GM23338 (cell line): ENCODE data around the gene RELL1. TPM values are rescaled to one million over a fixed set of nuclear protein-coding genes. Genes with fewer than 3 reads are reported as not detected.

Source experiments
- ATAC-seq: fragments of 200-7000 bp; cut with Tn5 transposase; 3 replicates; pipeline ENCODE4 v1.9.1; 2020
- DNase-seq: peaks from one replicate; pipeline ENCODE4 v3.0.0-alpha.2; 2015; ENCODE audit warnings: low spot score
- H2AFZ ChIP-seq: fragments of 200-600 bp; sonication (generic); 2 replicates; pipeline ENCODE4 v1.8.0; 2016; ENCODE audit warnings: antibody characterized with exemption, mild to moderate bottlenecking, moderate library complexity
- H3F3A ChIP-seq: fragments of 200-600 bp; sonication (generic); replicated peaks from 2 replicates; pipeline ENCODE4 v1.8.0; 2017; ENCODE audit warnings: antibody characterized with exemption, mixed run types, low read depth
- H3K27ac ChIP-seq: fragments of 200-600 bp; sonication (generic); 2 replicates; pipeline ENCODE4 v1.6.1; 2016; ENCODE audit warnings: low read depth
- H3K27me3 ChIP-seq: fragments of 200-600 bp; sonication (generic); 2 replicates; pipeline ENCODE4 v1.8.0; 2016; ENCODE audit warnings: mild to moderate bottlenecking, mixed run types, moderate library complexity; ENCODE audit not compliant: insufficient read depth
- H3K36me3 ChIP-seq: fragments of 200-600 bp; sonication (generic); 2 replicates; pipeline ENCODE4 v1.8.0; 2016; ENCODE audit warnings: mild to moderate bottlenecking; ENCODE audit not compliant: insufficient read depth
- H3K4me1 ChIP-seq: fragments of 200-600 bp; sonication (generic); 2 replicates; pipeline ENCODE4 v1.8.0; 2016; ENCODE audit warnings: mild to moderate bottlenecking, moderate library complexity; ENCODE audit not compliant: insufficient read depth
- H3K4me2 ChIP-seq: fragments of 200-600 bp; sonication (generic); 2 replicates; pipeline ENCODE4 v1.7.1; 2017; ENCODE audit warnings: mixed run types
- H3K4me3 ChIP-seq: fragments of 200-600 bp; sonication (generic); 2 replicates; pipeline ENCODE4 v1.6.1; 2016; ENCODE audit warnings: mixed run types
- H3K79me2 ChIP-seq: fragments of 200-600 bp; sonication (generic); replicated peaks from 2 replicates; pipeline ENCODE4 v1.8.0; 2017; ENCODE audit warnings: mild to moderate bottlenecking; ENCODE audit not compliant: insufficient read depth
- H3K9me2 ChIP-seq: fragments of 200-600 bp; sonication (generic); 2 replicates; pipeline ENCODE4 v1.8.0; 2017; ENCODE audit not compliant: insufficient read depth
- H4K20me1 ChIP-seq: fragments of 200-600 bp; sonication (generic); replicated peaks from 2 replicates; pipeline ENCODE4 v1.8.0; 2017; ENCODE audit warnings: mild to moderate bottlenecking; ENCODE audit not compliant: insufficient read depth
- H3K27ac Mint-ChIP-seq: 2 replicates; pipeline ENCODE4 v1.8.0; 2020; ENCODE audit warnings: inconsistent platforms, mild to moderate bottlenecking, moderate library complexity, mixed read lengths
- H3K27me3 Mint-ChIP-seq: 3 replicates; pipeline ENCODE4 v1.8.0; 2022; ENCODE audit warnings: low read depth, mild to moderate bottlenecking, moderate library complexity, mixed read lengths, inconsistent platforms; ENCODE audit not compliant: insufficient read depth, poor library complexity
- H3K36me3 Mint-ChIP-seq: 3 replicates; pipeline ENCODE4 v1.8.0; 2021; ENCODE audit warnings: low read depth, mild to moderate bottlenecking, inconsistent platforms, moderate library complexity, mixed read lengths
- H3K4me1 Mint-ChIP-seq: 3 replicates; pipeline ENCODE4 v1.8.0; 2020; ENCODE audit warnings: mild to moderate bottlenecking, inconsistent platforms, mixed read lengths
- H3K4me3 Mint-ChIP-seq: 3 replicates; pipeline ENCODE4 v1.8.0; 2021; ENCODE audit warnings: moderate library complexity, mild to moderate bottlenecking, inconsistent platforms, mixed read lengths
- H3K9me3 Mint-ChIP-seq: 3 replicates; pipeline ENCODE4 v1.8.0; 2020; ENCODE audit warnings: moderate library complexity, mild to moderate bottlenecking, inconsistent platforms, mixed read lengths
- CTCF ChIP-seq, 2 experiments: fragments of 200-600 bp in 1 of 2; sonication (generic) in 1 of 2; conservative IDR thresholded peaks; 2 replicates each; pipeline versions ENCODE4 v1.5.1 to v1.6.1; 2016 to 2017; ENCODE audit warnings: antibody characterized with exemption in 2 of 2, low read depth in 2 of 2, mild to moderate bottlenecking in 2 of 2, moderate library complexity in 1 of 2
- EZH2 ChIP-seq: fragments of 200-600 bp; sonication (generic); IDR thresholded peaks from one replicate; pipeline ENCODE4 v1.8.0; 2017; ENCODE audit warnings: antibody characterized with exemption, mild to moderate bottlenecking, low read depth; ENCODE audit not compliant: unreplicated experiment
- NANOG ChIP-seq: IDR thresholded peaks from 2 replicates; pipeline ENCODE4 v1.6.1; 2016; ENCODE audit warnings: antibody characterized with exemption, borderline replicate concordance
- ZNF331 ChIP-seq: fragments of 250-450 bp; sonication (Bioruptor Pico); IDR thresholded peaks from 2 replicates; pipeline ENCODE4 v1.5.0; 2020; ENCODE audit warnings: low read depth, mild to moderate bottlenecking, moderate library complexity
- ZNF462 ChIP-seq: fragments of 250-450 bp; sonication (Bioruptor Pico); IDR thresholded peaks from 2 replicates; pipeline ENCODE4 v1.5.0; 2020; ENCODE audit warnings: mild to moderate bottlenecking, moderate library complexity
- polyA plus RNA-seq: library from polyadenylated mRNA; unstranded; fragments of >200 nt; fragmentation: Nextera tagmentation; extraction: Ambion mirVana; gene quantifications from 2 replicates; pipeline ENCODE4 v1.2.1, GENCODE V29; 2016
- total RNA-seq: library from RNA; depleted of rRNA; stranded (reverse); fragments of >200 nt; shearing (Covaris generic); gene quantifications from 2 replicates; pipeline ENCODE4 v1.2.3, GENCODE V29; 2014

RELL1 gene
- total and polyA plus RNA-seq, 2 experiments from 2014 or later: 2.8 to 28.5 TPM

- no peaks in the 10 kb centered on the region; the same call in 1 of the 2 replicates for H3K36me3 ChIP-seq
- H3K9me2 ChIP-seq: no peaks in the 10 kb centered on the region; the same call in 1 of the 2 replicates
- no peak overlapping the region for H2AFZ ChIP-seq
- no peak overlapping the region for H3K27ac ChIP-seq
- no peaks in the 10 kb centered on the region for H3K4me1 ChIP-seq
- H3K4me3 ChIP-seq: no peak overlapping the region
- ATAC-seq: no peak; the same call in 2 of the 3 replicates
- H3K4me1 Mint-ChIP-seq: peaks cover 15% of the 10 kb centered on the region
- no peaks in the 10 kb centered on the region for H3K27me3 ChIP-seq
- H3K27ac Mint-ChIP-seq: no peak overlapping the region
- no peak for TF ChIP-seq ZNF331 (CRISPR knock-in tag)
- TF ChIP-seq EZH2: no peak
- no peak for TF ChIP-seq CTCF (conservative IDR thresholded peaks at IDR 0.05; ENCODE audit: low read depth in 2 of 2)
- peak; percentile 61; the same call in 1 of the 2 replicates for TF ChIP-seq NANOG
- 0 out of 2 replicates have a peak, but pooled peaks have one; percentile 18 for TF ChIP-seq ZNF462 (CRISPR knock-in tag)
- no peak overlapping the region for H3K4me3 Mint-ChIP-seq
- peaks cover 17% of the 10 kb centered on the region; the same call in 2 of the 3 replicates for H3K36me3 Mint-ChIP-seq
- DNase-seq: peak; percentile 47
- no peaks in the 10 kb centered on the region for H3F3A ChIP-seq
- H3K9me3 Mint-ChIP-seq: peaks cover 9% of the 10 kb centered on the region; the same call in 2 of the 3 replicates
- no peaks in the 10 kb centered on the region for H3K79me2 ChIP-seq
- no peaks in the 10 kb centered on the region for H4K20me1 ChIP-seq
- no peak overlapping the region for H3K4me2 ChIP-seq
- H3K27me3 Mint-ChIP-seq: no peaks in the 10 kb centered on the region
Observed at GRCh38 chr4:37607018-37607417, 79.2 kb downstream of the RELL1 start.
